Liver (tissue), 3 donors: Measurements from ENCODE around the gene SDHB.

Experiments
- FOXA1 ChIP-seq: IDR thresholded peaks from 2 replicates; pipeline ENCODE4 v1.6.1; 2016; ENCODE audit warnings: antibody characterized with exemption
- HNF4A ChIP-seq, 2 donors: conservative IDR thresholded peaks; 2 replicates each; pipeline ENCODE4 v1.6.1; 2016; ENCODE audit warnings: antibody characterized with exemption in 2 of 2, mild to moderate bottlenecking in 2 of 2
- JUND ChIP-seq, 2 donors: IDR thresholded peaks; 2 replicates each; pipeline ENCODE4 v1.6.1; 2016; ENCODE audit warnings: antibody characterized with exemption in 2 of 2
- RAD21 ChIP-seq, 2 donors: IDR thresholded peaks; 2 replicates each; pipeline ENCODE4 v1.6.1; 2016; ENCODE audit warnings: antibody characterized with exemption in 2 of 2, mild to moderate bottlenecking in 2 of 2
- SP1 ChIP-seq: IDR thresholded peaks from 2 replicates; pipeline ENCODE4 v1.6.1; 2018; ENCODE audit warnings: antibody characterized with exemption, mild to moderate bottlenecking
- TAF1 ChIP-seq: conservative IDR thresholded peaks from 2 replicates; pipeline ENCODE4 v1.6.1; 2016; ENCODE audit warnings: antibody characterized with exemption, mild to moderate bottlenecking
- TF ChIP-seq, protein P1 (sequence below): fragments of 150-350 bp; IDR thresholded peaks from 2 replicates; pipeline ENCODE4 v1.5.1; 2017; ENCODE audit warnings: improper control_type of control experiment, low read depth, low read length; ENCODE audit not compliant: missing input control
- TF ChIP-seq, protein P2 (sequence below): IDR thresholded peaks from 2 replicates; pipeline ENCODE4 v1.6.1; 2016; ENCODE audit warnings: antibody characterized with exemption
- TF ChIP-seq, protein P3 (sequence below): IDR thresholded peaks from 2 replicates; pipeline ENCODE4 v1.6.1; 2016; ENCODE audit warnings: antibody characterized with exemption
- TF ChIP-seq, protein P4 (sequence below): IDR thresholded peaks from 2 replicates; pipeline ENCODE4 v1.6.1; 2016; ENCODE audit warnings: antibody characterized with exemption, mild to moderate bottlenecking
- donor health status: healthy.
- donor health status: healthy.

DNA sequence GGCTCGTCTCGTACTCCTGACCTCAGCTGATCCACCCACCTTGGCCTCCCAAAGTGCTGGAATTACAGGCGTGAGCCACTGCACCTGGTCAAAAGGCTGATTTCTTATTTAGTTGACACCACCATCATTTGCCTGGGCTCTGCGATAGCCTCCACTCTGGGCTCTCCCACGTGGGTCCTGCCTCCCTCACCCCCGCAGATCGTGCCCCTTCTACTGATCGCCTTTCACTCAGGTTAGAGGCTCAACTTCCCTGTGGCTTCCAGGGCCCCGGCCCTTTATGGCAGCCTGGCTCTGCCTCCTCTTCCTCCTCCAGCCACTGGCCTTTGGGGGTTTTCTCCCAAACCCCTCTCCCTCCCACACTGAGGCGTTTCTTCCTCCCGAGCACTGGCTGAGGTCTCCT lies 70.9 kb downstream of the SDHB start:
- TF ChIP-seq, protein P1, sequence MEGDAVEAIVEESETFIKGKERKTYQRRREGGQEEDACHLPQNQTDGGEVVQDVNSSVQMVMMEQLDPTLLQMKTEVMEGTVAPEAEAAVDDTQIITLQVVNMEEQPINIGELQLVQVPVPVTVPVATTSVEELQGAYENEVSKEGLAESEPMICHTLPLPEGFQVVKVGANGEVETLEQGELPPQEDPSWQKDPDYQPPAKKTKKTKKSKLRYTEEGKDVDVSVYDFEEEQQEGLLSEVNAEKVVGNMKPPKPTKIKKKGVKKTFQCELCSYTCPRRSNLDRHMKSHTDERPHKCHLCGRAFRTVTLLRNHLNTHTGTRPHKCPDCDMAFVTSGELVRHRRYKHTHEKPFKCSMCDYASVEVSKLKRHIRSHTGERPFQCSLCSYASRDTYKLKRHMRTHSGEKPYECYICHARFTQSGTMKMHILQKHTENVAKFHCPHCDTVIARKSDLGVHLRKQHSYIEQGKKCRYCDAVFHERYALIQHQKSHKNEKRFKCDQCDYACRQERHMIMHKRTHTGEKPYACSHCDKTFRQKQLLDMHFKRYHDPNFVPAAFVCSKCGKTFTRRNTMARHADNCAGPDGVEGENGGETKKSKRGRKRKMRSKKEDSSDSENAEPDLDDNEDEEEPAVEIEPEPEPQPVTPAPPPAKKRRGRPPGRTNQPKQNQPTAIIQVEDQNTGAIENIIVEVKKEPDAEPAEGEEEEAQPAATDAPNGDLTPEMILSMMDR = no peak
- TF ChIP-seq, protein P2, sequence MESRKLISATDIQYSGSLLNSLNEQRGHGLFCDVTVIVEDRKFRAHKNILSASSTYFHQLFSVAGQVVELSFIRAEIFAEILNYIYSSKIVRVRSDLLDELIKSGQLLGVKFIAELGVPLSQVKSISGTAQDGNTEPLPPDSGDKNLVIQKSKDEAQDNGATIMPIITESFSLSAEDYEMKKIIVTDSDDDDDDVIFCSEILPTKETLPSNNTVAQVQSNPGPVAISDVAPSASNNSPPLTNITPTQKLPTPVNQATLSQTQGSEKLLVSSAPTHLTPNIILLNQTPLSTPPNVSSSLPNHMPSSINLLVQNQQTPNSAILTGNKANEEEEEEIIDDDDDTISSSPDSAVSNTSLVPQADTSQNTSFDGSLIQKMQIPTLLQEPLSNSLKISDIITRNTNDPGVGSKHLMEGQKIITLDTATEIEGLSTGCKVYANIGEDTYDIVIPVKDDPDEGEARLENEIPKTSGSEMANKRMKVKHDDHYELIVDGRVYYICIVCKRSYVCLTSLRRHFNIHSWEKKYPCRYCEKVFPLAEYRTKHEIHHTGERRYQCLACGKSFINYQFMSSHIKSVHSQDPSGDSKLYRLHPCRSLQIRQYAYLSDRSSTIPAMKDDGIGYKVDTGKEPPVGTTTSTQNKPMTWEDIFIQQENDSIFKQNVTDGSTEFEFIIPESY = no peak
- TF ChIP-seq, protein P3, sequence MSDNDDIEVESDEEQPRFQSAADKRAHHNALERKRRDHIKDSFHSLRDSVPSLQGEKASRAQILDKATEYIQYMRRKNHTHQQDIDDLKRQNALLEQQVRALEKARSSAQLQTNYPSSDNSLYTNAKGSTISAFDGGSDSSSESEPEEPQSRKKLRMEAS = no peak
- TF ChIP-seq, protein P4, sequence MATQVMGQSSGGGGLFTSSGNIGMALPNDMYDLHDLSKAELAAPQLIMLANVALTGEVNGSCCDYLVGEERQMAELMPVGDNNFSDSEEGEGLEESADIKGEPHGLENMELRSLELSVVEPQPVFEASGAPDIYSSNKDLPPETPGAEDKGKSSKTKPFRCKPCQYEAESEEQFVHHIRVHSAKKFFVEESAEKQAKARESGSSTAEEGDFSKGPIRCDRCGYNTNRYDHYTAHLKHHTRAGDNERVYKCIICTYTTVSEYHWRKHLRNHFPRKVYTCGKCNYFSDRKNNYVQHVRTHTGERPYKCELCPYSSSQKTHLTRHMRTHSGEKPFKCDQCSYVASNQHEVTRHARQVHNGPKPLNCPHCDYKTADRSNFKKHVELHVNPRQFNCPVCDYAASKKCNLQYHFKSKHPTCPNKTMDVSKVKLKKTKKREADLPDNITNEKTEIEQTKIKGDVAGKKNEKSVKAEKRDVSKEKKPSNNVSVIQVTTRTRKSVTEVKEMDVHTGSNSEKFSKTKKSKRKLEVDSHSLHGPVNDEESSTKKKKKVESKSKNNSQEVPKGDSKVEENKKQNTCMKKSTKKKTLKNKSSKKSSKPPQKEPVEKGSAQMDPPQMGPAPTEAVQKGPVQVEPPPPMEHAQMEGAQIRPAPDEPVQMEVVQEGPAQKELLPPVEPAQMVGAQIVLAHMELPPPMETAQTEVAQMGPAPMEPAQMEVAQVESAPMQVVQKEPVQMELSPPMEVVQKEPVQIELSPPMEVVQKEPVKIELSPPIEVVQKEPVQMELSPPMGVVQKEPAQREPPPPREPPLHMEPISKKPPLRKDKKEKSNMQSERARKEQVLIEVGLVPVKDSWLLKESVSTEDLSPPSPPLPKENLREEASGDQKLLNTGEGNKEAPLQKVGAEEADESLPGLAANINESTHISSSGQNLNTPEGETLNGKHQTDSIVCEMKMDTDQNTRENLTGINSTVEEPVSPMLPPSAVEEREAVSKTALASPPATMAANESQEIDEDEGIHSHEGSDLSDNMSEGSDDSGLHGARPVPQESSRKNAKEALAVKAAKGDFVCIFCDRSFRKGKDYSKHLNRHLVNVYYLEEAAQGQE = no peak
- TF ChIP-seq FOXA1 = no peak
- TF ChIP-seq HNF4A (conservative IDR thresholded peaks at IDR 0.05) = no peak
- TF ChIP-seq SP1 = no peak
- TF ChIP-seq TAF1 = no peak
- no peak for TF ChIP-seq RAD21 (IDR thresholded peaks at IDR 0.05)
- no peak for TF ChIP-seq JUND (IDR thresholded peaks at IDR 0.05)
